ENCODE measurements around the gene NAA35.
"Not testable (repeated sequence)": the region's sequence is repeated elsewhere in the genome, so short reads cannot be mapped to it uniquely, and the experiment has no call there.

Gene NAA35

DNA sequence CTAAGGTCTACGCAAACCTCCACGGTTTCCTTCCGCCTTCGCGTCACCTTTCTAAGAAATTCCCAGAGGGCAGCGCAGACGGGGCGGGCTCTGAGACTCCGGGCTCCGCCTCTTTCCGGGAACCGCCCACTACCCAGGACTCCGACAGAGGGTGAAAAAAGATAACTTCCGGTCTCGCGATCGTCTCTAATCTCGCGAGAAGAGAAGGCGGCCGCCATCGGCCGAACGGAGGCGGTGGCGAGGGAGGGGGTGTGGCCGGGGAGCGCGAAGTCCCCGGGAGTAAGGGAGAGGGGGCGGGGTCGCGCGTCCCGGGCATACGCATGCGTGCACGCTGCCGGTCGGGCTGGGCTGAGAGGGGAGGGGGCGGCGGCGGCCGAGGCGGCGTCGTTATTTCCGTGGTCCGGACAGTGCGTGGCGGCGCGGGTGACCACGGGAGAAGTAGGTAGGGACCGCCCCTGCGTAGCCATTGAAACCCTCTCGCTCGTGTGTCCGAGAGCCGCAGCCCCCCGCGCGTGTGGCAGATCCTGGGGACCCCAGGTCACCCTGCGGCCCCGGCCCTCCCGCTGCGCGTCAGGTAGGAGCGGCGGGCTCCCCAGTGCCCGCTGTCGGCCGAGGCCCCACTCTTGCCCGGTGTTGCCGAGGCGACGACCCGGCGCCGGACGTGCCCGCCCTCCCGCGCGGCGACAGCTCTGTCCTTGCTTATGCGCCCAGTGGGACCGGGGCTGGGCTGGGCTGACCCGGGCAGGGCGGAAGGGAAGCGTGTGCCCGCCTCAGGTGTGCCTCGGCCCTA is at the start of gene NAA35:
Gene NAA35 (plus strand): TSS at position 315 of the 790 bp plus-strand sequence. CDS start 1,014 bp downstream, outside the sequence.
- DNase-seq: peak; percentile 99 to 100

GRCh38 chr9:85892401-85892800 is 48.5 kb upstream of the NAA35 start:
- DNase-seq: no peak

GRCh38 chr9:85895685-85896084 is 45.3 kb upstream of the NAA35 start:
- DNase-seq: no peak

DNA sequence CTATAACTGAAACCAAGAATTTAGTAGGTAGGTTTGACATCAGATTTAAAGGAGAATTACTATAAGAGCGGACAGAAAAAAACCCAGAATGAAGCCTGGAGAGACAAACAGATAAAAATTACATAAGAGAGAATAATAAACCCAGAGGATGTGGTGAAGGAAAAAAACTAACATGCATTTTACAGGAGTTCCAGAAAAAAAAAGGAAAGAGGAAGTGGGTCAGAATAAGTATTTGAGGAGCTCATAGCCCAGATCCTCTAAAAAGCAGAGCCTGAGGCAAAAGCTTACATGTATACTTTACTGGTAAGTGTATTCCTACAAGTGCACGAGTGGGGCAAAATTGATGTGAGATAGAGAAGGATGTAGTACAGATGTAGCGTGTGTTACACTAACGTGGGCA is 43.1 kb upstream of the NAA35 start:
- DNase-seq: no peak

GRCh38 chr9:85898332-85898731 is 42.6 kb upstream of the NAA35 start:
- no peak for DNase-seq

DNA sequence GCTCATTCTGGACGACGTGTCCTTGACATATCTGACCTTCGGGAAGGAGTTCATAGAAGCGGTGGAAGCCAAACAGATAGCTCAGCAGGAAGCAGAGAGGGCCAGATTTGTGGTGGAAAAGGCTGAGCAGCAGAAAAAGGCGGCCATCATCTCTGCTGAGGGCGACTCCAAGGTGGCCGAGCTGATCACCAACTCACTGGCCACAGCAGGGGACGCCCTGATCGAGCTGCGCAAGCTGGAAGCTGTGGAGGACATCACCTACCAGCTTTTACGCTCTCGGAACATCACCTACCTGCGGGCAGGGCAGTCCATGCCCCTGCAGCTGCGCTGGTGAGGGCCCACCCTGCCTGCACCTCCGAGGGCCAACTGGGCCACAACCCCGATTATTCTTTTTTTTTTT is 41.6 kb upstream of the NAA35 start:
- DNase-seq: no peak

GRCh38 chr9:85900504-85901201 is 40.3 kb upstream of the NAA35 start:
- DNase-seq: peak; percentile 20 to 51

DNA sequence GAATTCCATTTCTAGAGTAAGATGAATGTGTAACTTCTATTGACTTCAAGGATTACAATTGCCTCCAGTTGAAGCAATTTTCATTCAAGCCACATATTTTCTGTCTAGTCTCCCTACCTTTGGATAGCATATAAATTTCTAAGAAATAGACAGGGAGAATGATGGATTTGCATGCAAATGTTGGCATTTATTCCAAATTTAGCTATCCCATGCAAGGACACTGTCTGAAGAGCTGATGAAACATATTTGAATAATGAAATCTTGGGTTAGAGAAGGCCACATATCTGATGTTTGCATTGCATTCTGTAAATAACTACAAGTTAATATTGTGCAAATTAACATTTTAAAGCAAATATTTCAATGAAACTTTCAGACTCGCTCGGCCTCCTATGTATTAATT is 36.0 kb upstream of the NAA35 start:
- no peak for DNase-seq

- no peak for DNase-seq
Measured at GRCh38 chr9:85905957-85906356, 35.0 kb upstream of the NAA35 start.

DNA sequence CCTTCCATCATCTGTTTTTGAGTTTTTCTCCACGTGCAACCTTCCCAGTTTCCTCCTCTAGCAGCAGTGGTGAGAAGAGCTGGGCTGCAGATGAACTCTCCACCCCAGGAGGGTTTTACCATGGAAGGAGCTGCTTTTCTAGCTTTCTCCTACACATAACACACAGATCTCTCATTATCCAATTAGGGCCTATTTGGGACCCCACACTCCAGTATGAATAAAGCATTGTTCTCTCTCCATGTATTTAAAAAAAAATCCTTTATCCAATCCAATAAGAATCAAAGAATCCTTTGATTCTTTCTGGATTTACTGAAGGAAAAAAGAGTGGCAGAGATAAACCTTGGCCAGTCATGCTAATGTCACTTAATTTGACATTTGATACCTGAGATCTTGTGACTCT is 31.6 kb upstream of the NAA35 start:
- DNase-seq: no peak

DNA sequence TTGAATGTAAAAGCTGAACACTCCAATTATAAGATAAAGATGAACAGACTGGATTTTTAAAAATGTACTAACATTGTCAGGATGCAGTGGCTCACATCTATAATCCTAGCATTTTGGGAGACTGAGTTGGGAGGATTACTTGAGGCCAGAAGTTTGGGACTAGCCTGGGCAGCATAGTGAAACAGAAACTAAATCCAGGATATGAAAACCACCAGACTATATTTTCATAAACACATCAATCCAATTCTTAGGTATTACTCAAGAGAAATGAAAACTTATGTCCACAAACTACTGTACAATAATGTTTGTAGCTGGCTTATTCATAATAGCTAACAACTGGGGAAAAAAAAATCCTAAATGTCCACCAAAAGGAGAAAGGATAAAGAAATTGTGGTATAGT is 26.8 kb upstream of the NAA35 start:
- no peak for DNase-seq

GRCh38 chr9:85917756-85918155 is 23.2 kb upstream of the NAA35 start:
- DNase-seq: no peak

- DNase-seq: no peak
Measured at GRCh38 chr9:85925493-85925892, 15.5 kb upstream of the NAA35 start.

- DNase-seq: no peak
Measured at GRCh38 chr9:85927076-85927475, 13.9 kb upstream of the NAA35 start.

DNA sequence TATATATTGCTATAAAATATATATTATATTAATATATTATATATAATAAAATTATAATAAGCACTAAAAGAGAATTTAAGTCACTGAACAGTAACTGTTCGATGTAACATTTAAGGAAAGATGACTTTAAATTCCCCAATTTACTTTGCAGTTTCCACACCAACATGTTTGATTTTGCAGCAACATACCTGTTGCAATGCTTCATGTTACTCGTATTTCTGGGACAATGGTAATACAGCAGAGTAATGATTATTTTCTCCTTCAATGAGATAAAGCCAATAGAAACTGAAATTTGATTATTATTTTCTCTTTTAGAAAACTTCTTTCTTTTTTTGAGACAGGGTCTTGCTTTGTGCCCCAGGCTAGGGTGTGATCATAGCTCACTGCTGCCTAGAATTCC is 9.5 kb upstream of the NAA35 start:
- DNase-seq: no peak

DNA sequence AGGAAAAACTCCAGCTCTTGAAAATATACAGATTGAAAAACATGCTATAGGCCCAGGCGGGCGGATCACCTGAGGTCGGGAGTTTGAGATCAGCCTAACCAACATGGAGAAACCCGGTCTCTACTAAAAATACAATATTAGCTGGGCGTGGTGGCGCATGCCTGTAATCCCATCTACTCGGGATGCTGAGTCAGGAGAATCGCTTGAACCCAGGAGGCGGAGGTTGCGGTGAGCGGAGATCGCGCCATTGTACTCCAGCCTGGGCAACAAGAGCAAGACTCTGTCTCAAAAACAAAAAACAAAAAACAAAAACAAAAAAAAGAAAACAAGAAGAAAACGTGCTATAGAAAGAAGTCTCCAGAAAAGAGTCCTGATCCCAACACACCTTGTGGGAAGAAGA is 5.0 kb upstream of the NAA35 start:
- not testable (repeated sequence) for DNase-seq

GRCh38 chr9:85940275-85940831 is 593 bp upstream of the NAA35 start:
- DNase-seq: peak in 1 of 2 donors; percentile 4

DNA sequence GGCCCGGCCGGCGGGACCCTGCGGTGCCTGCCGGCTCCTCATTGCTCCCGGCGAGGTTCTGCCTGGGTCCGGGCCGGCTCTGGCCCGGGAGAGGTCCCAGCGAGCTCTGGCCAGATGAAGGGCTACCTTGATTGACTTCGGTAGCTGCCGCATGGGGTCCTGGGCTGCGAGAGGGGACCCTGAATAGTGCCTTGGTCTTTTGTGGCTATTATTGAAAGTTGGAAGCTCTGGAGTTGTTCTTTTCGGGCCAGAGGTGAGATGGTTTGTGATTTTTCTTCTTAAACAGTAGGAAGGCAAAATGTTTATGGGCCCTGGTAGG is 635 bp downstream of the NAA35 start:
- no peak for DNase-seq

DNA sequence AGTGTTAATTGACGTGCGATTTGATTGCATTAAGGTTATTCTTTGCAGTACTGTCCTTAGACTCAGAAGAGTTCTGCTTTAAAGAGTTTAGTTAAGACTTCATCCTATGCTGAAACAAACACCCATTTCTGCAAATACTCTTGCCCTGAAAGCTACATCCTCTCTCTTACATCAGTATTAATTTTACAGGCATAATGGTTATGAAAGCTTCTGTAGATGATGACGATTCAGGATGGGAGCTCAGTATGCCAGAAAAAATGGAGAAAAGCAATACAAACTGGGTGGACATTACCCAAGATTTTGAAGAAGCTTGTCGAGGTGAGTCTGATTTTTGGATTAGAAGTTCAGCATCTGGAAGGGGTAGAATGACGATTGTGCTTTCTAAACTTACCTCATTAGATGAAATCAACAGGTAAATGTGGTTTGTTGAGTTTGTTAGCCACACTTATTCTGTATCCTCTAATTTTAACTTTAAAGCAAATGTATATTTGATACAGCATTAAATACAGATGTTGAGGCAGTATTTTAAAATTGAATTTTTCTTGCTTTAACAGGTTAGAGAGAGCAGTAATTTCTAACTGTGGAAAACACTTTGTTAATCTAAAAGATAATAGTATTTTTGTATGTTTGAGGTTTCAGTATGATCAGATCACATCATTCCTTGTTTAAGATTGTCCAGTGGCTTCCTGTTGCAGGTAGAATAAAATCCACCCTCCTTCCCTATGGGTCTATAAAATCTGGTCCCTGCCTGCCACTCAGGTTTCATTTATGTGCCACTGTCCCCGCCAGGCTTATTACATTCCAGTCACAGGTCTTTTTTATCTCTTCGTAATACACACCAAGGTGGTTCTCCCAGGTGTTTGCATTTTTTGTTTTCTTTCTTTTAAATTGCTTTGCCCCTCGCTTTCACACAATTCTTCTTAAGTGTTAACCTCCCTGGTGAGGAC is 1.3 kb downstream of the NAA35 start:
- peak in 1 of 2 donors; percentile 8 for DNase-seq

DNA sequence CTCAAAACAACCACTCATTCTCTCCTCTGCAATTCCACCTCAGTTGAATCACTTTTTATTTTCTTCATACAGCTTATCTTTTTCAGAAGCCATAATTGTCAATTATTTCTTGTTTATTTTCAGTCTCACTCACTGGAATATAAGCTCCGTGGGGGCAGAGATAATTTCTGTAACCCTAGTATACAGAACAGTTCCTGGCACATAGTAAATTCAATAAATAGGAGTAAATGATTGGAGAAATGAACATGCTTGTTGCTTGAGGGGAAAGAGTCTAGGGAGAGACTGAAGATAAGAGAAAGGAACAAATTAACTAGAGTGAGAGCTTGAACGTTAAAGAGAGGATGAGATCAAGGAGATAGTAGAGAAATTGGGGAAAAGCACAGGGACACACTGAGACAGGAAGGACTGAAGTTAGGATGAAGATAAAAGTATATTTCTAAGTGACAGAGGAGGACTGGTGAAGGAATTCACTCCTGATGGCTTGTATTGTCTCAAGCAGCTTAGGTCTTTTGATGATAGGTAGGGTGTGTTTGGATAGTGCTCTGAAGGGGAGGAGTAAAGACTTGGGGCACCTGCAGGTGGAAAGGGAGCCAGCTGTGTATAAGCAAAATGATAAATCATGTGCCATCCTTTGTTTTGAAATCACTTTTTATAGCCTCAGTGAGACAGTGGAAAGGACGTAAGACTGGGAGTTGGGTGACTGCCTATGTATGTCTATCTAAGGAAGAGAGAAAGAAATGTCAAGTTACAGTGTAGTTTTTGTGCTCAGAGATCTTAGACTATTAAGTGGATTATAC is 2.2 kb downstream of the NAA35 start:
- no peak for DNase-seq

- DNase-seq: no peak
Measured at GRCh38 chr9:85943757-85944430, 2.9 kb downstream of the NAA35 start.

DNA sequence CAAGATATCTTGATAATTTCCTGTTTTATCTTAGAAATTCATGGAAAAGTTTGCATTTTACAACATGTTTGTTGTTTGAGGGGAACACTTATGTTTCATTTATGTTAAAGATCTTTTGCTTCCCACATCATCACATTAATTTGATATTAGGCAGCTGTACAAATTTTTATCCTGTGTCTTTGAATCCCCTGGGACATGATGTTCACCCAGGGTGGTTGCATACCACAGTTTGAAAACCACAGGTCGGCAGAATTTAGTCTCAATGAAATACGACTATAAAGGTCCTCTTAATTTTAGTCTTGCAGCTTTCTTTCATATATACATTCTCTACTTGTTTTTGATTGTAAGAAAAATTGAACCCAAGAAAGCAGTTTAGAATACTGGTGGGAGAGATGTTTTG is 3.7 kb downstream of the NAA35 start:
- no peak for DNase-seq

Measured in CD4-positive, alpha-beta T cell treated with Interferon alpha-2 for 1 hour (primary cell).